Prostate gland (tissue), 2 donors: ENCODE results near the gene AFF2. TPM values are rescaled to one million over a fixed set of nuclear protein-coding genes. Genes with fewer than 3 reads are reported as not detected.

ENCODE experiments used
- DNase-seq: peaks from one replicate; pipeline ENCODE4 v3.0.0-alpha.2; 2019; ENCODE audit warnings: low spot score
- H3K27ac ChIP-seq, 2 donors: fragments of 200-600 bp; sonication (generic); 2 replicates each; pipeline ENCODE4 v1.5.1; 2017 to 2019
- H3K27me3 ChIP-seq: fragments of 200-600 bp; sonication (generic); replicated peaks from 2 replicates; pipeline ENCODE4 v1.5.1; 2019; ENCODE audit not compliant: insufficient read depth
- H3K36me3 ChIP-seq, 2 donors: fragments of 200-600 bp; sonication (generic); 1 replicate in 1 of 2; 2 replicates in 1 of 2; pipeline versions ENCODE4 v1.5.1 to v1.8.1; 2017 to 2019
- H3K4me1 ChIP-seq: fragments of 200-600 bp; sonication (generic); replicated peaks from 2 replicates; pipeline ENCODE4 v1.5.1; 2019
- H3K4me3 ChIP-seq, 2 donors: fragments of 200-600 bp; sonication (generic); 2 replicates each; pipeline ENCODE4 v1.5.1; 2017 to 2019
- H3K9me3 ChIP-seq: fragments of 200-600 bp; sonication (generic); 2 replicates; pipeline ENCODE4 v1.5.1; 2017
- CTCF ChIP-seq, 4 experiments: fragments of 200-600 bp in 2 of 4; fragments of 450-650 bp in 2 of 4; sonication (generic) in 2 of 4; IDR thresholded peaks; 1 replicate in 3 of 4; 2 replicates in 1 of 4; pipeline ENCODE4 v1.5.1; 2016 to 2019; ENCODE audit warnings: antibody characterized with exemption in 4 of 4, mild to moderate bottlenecking in 2 of 4, moderate library complexity in 2 of 4
- POLR2A ChIP-seq: fragments of 450-650 bp; IDR thresholded peaks from one replicate; pipeline ENCODE4 v1.6.1; 2016; ENCODE audit warnings: antibody characterized with exemption, mild to moderate bottlenecking
- POLR2AphosphoS5 ChIP-seq: sonication (generic); formaldehyde crosslinking; IDR thresholded peaks from one replicate; pipeline ENCODE4 v1.6.1; 2017; ENCODE audit warnings: antibody characterized with exemption
- WGBS: methylation state at CpG from one replicate; pipeline ENCODE4 v1.1.5; 2018; 5-methylcytosine and 5-hydroxymethylcytosine counted together
- intact Hi-C: fragments of 100-400 bp; cut with DNase I; formaldehyde crosslinking; loops from one replicate; pipeline ENCODE4 v1.14.2; 2022
- total RNA-seq, 2 donors: library from RNA; depleted of rRNA; stranded (reverse); fragments of >200 nt; gene quantifications; one replicate each; pipeline ENCODE4 v1.1.0, GENCODE V29; 2016

The AFF2 gene
- total RNA-seq, 2 donors from 2014 or later: 0.27 to 22.2 TPM

- Histone ChIP-seq H3K4me3 (no peak overlapping the region), H3K27me3 (no peaks in the 10 kb centered on the region), H3K27ac (no peak overlapping the region), H3K9me3 (no peaks in the 10 kb centered on the region), H3K36me3 (no peaks in the 10 kb centered on the region), H3K4me1 (no peaks in the 10 kb centered on the region)
- intact Hi-C loops: no loop called here
- WGBS: 76% methylated on average over 4 of the region's 4 CpGs
- no peak for DNase-seq
- TF ChIP-seq POLR2AphosphoS5 (no peak), POLR2A (no peak), CTCF (IDR thresholded peaks at IDR 0.05) (no peak)
These were observed 26.4 kb upstream of the AFF2 start for GRCh38 chrX:148474030-148474429.

- no peak for DNase-seq
- no peaks in the 10 kb centered on the region for H3K36me3 ChIP-seq
- H3K27ac ChIP-seq: no peak overlapping the region
- intact Hi-C loops: no loop called here
- no peaks in the 10 kb centered on the region for H3K4me1 ChIP-seq
- H3K4me3 ChIP-seq: no peak overlapping the region
- no peaks in the 10 kb centered on the region for H3K9me3 ChIP-seq
- H3K27me3 ChIP-seq: no peaks in the 10 kb centered on the region
- WGBS: 84% methylated on average over 2 of the region's 2 CpGs
- no peak for TF ChIP-seq POLR2AphosphoS5
- no peak for TF ChIP-seq CTCF (IDR thresholded peaks at IDR 0.05)
- TF ChIP-seq POLR2A: no peak
These were observed 8.4 kb upstream of the AFF2 start for GRCh38 chrX:148492057-148492456.

- H3K9me3 ChIP-seq: no peaks in the 10 kb centered on the region
- TF ChIP-seq CTCF (IDR thresholded peaks at IDR 0.05): no peak
- no peak for TF ChIP-seq POLR2AphosphoS5
- TF ChIP-seq POLR2A: no peak
- WGBS: 71% methylated on average over 3 of the region's 3 CpGs
These were observed 5.2 kb upstream of the AFF2 start for GRCh38 chrX:148495176-148495575.

GRCh38 chrX:148498067-148498466 is 2.4 kb upstream of the AFF2 start:
- Histone ChIP-seq H3K9me3 (no peaks in the 10 kb centered on the region), H3K4me1 (no peaks in the 10 kb centered on the region), H3K27ac (no peak overlapping the region), H3K36me3 (no peaks in the 10 kb centered on the region), H3K27me3 (no peaks in the 10 kb centered on the region), H3K4me3 (no peak overlapping the region)
- WGBS: 60% methylated on average over 2 of the region's 3 CpGs
- no peak for TF ChIP-seq POLR2A
- TF ChIP-seq CTCF (IDR thresholded peaks at IDR 0.05): no peak
- no peak for TF ChIP-seq POLR2AphosphoS5
- no peak for DNase-seq
- intact Hi-C loops: no loop called here

More at GRCh38 chrX:148495176-148495575, 5.2 kb upstream of the AFF2 start:
- intact Hi-C loops: no loop called here
- DNase-seq: no peak
- H3K27me3 ChIP-seq: no peaks in the 10 kb centered on the region
- H3K27ac ChIP-seq: no peak overlapping the region
- no peaks in the 10 kb centered on the region for H3K36me3 ChIP-seq
- H3K4me3 ChIP-seq: no peak overlapping the region
- no peaks in the 10 kb centered on the region for H3K4me1 ChIP-seq

- Histone ChIP-seq H3K9me3 (no peaks in the 10 kb centered on the region), H3K36me3 (no peaks in the 10 kb centered on the region), H3K4me3 (no peak overlapping the region), H3K4me1 (no peaks in the 10 kb centered on the region), H3K27ac (no peak overlapping the region), H3K27me3 (no peaks in the 10 kb centered on the region)
- no peak for DNase-seq
- no peak for TF ChIP-seq POLR2AphosphoS5
- no peak for TF ChIP-seq POLR2A
- intact Hi-C loops: no loop called here
- 40% methylated on average over 34 of the region's 35 CpGs for WGBS
These were observed 587 bp upstream of the AFF2 start for GRCh38 chrX:148499638-148500422.
